GM18505 (cell line): ENCODE measurements around the gene FAM13A.

Experiments used
- ATAC-seq: cut with Tn5 transposase; IDR thresholded peaks from one replicate; pipeline ENCODE4 v1.9.1; 2021; ENCODE audit not compliant: unreplicated experiment
- POLR2A ChIP-seq: IDR thresholded peaks from 4 replicates; pipeline ENCODE4 v1.6.1; 2011; ENCODE audit warnings: borderline replicate concordance; ENCODE audit not compliant: insufficient read depth, insufficient read length; ENCODE audit errors: extremely low read depth

FAM13A gene

GRCh38 chr4:88779431-88779830 is 277.6 kb downstream of the FAM13A start:
- TF ChIP-seq POLR2A: no peak
- ATAC-seq: no peak

- ATAC-seq: no peak
- no peak for TF ChIP-seq POLR2A
Observed at GRCh38 chr4:88775529-88775928, 281.5 kb downstream of the FAM13A start.

GRCh38 chr4:88775026-88775425 is 282.0 kb downstream of the FAM13A start:
- ATAC-seq: no peak
- TF ChIP-seq POLR2A: no peak

GRCh38 chr4:88771883-88772450 is 285.0 kb downstream of the FAM13A start:
- no peak for ATAC-seq
- no peak for TF ChIP-seq POLR2A

GRCh38 chr4:88765729-88766128 is 291.3 kb downstream of the FAM13A start:
- no peak for TF ChIP-seq POLR2A
- no peak for ATAC-seq

- ATAC-seq: no peak
- TF ChIP-seq POLR2A: no peak
Observed at GRCh38 chr4:88763075-88763474, 293.9 kb downstream of the FAM13A start.

GRCh38 chr4:88761861-88762523 is 295.0 kb downstream of the FAM13A start:
- ATAC-seq: no peak
- TF ChIP-seq POLR2A: no peak

GRCh38 chr4:88761342-88761741 is 295.6 kb downstream of the FAM13A start:
- ATAC-seq: no peak
- TF ChIP-seq POLR2A: no peak

GRCh38 chr4:88759895-88760290 is 297.1 kb downstream of the FAM13A start:
- no peak for TF ChIP-seq POLR2A
- no peak for ATAC-seq

GRCh38 chr4:88759039-88759894 is 297.7 kb downstream of the FAM13A start:
- TF ChIP-seq POLR2A: no peak
- ATAC-seq: no peak

- no peak for ATAC-seq
- no peak for TF ChIP-seq POLR2A
Observed at GRCh38 chr4:88758264-88758663, 298.7 kb downstream of the FAM13A start.

- TF ChIP-seq POLR2A: no peak
- ATAC-seq: no peak
Observed at GRCh38 chr4:88757776-88758175, 299.2 kb downstream of the FAM13A start.

GRCh38 chr4:88757067-88757466 is 299.9 kb downstream of the FAM13A start:
- TF ChIP-seq POLR2A: no peak
- ATAC-seq: no peak

- ATAC-seq: no peak
- no peak for TF ChIP-seq POLR2A
Observed at GRCh38 chr4:88756149-88756548, 300.8 kb downstream of the FAM13A start.
